M059J (cell line): ENCODE measurements around the gene KLRD1. TPM values are rescaled to one million over a fixed set of nuclear protein-coding genes. Genes with fewer than 3 reads are reported as not detected.
A peak's percentile ranks its signal among the peaks of the same experiment; 100 is the strongest.
"Not testable (repeated sequence)": the region's sequence is repeated elsewhere in the genome, so short reads cannot be mapped to it uniquely, and the experiment has no call there.

Experiments
- DNase-seq: peaks from one replicate; pipeline ENCODE4 v3.0.0-alpha.2; 2012; ENCODE audit warnings: low read depth
- total RNA-seq: library from RNA; depleted of rRNA; stranded (reverse); fragments of >200 nt; shearing (Covaris generic); gene quantifications from 2 replicates; pipeline ENCODE4 v1.2.3, GENCODE V29; 2014

The KLRD1 gene
- total RNA-seq, 1 experiment from 2014 or later: not detected

GRCh38 chr12:10338470-10338869, 30.8 kb downstream of the KLRD1 start:
- not testable (repeated sequence) for DNase-seq

- DNase-seq: peak; percentile 39
Measured at GRCh38 chr12:10339053-10339840, 31.6 kb downstream of the KLRD1 start.

GRCh38 chr12:10340946-10341345, 33.3 kb downstream of the KLRD1 start:
- DNase-seq: peak; percentile 15

GRCh38 chr12:10341892-10342509, 34.3 kb downstream of the KLRD1 start:
- no peak for DNase-seq

GRCh38 chr12:10351457-10351856, 43.8 kb downstream of the KLRD1 start:
- DNase-seq: not testable (repeated sequence)

GRCh38 chr12:10354071-10354470, 46.4 kb downstream of the KLRD1 start:
- no peak for DNase-seq

GRCh38 chr12:10354502-10354901, 46.8 kb downstream of the KLRD1 start:
- peak; percentile 87 for DNase-seq

GRCh38 chr12:10358131-10358530, 50.5 kb downstream of the KLRD1 start:
- no peak for DNase-seq

- DNase-seq: no peak
Measured at GRCh38 chr12:10358969-10359368, 51.3 kb downstream of the KLRD1 start.

GRCh38 chr12:10361084-10361483, 53.4 kb downstream of the KLRD1 start:
- DNase-seq: no peak

- peak; percentile 39 for DNase-seq
Measured at GRCh38 chr12:10361622-10362021, 54.0 kb downstream of the KLRD1 start.

GRCh38 chr12:10362325-10362724, 54.7 kb downstream of the KLRD1 start:
- DNase-seq: no peak

- peak; percentile 35 for DNase-seq
Measured at GRCh38 chr12:10362828-10363657, 55.4 kb downstream of the KLRD1 start.

- DNase-seq: no peak
Measured at GRCh38 chr12:10363658-10363913, 55.9 kb downstream of the KLRD1 start.

- DNase-seq: peak; percentile 66
Measured at GRCh38 chr12:10363914-10364814, 56.5 kb downstream of the KLRD1 start.

GRCh38 chr12:10364815-10365622, 57.3 kb downstream of the KLRD1 start:
- peak; percentile 89 for DNase-seq

GRCh38 chr12:10365696-10366405, 58.2 kb downstream of the KLRD1 start:
- peak; percentile 16 for DNase-seq

- peak; percentile 41 for DNase-seq
Measured at GRCh38 chr12:10366875-10367274, 59.2 kb downstream of the KLRD1 start.

GRCh38 chr12:10367714-10368113, 60.0 kb downstream of the KLRD1 start:
- not testable (repeated sequence) for DNase-seq
